Measurements from ENCODE around the gene ATP5PO.
"Not testable (repeated sequence)": the region's sequence is repeated elsewhere in the genome, so short reads cannot be mapped to it uniquely, and the experiment has no call there.

Gene ATP5PO

GRCh38 chr21:33940164-33940880 is 24.7 kb upstream of the ATP5PO start:
- no peak for DNase-seq

GRCh38 chr21:33939226-33939625 is 23.6 kb upstream of the ATP5PO start:
- DNase-seq: no peak

- no peak for DNase-seq
Observed at GRCh38 chr21:33938381-33938780, 22.8 kb upstream of the ATP5PO start.

- no peak for DNase-seq
Observed at GRCh38 chr21:33937931-33938339, 22.3 kb upstream of the ATP5PO start.

GRCh38 chr21:33937146-33937545 is 21.5 kb upstream of the ATP5PO start:
- DNase-seq: no peak

- no peak for DNase-seq
Observed at GRCh38 chr21:33936301-33937038, 20.9 kb upstream of the ATP5PO start.

GRCh38 chr21:33932731-33933130 is 17.1 kb upstream of the ATP5PO start:
- no peak for DNase-seq

- DNase-seq: no peak
Observed at GRCh38 chr21:33931799-33932390, 16.3 kb upstream of the ATP5PO start.

GRCh38 chr21:33931052-33931798 is 15.6 kb upstream of the ATP5PO start:
- DNase-seq: peak; percentile 59

- DNase-seq: not testable (repeated sequence)
Observed at GRCh38 chr21:33926248-33926647, 10.6 kb upstream of the ATP5PO start.

GRCh38 chr21:33924766-33925100 is 9.1 kb upstream of the ATP5PO start:
- peak; percentile 27 for DNase-seq

- peak; percentile 91 for DNase-seq
Observed at GRCh38 chr21:33924079-33924765, 8.6 kb upstream of the ATP5PO start.

- DNase-seq: no peak
Observed at GRCh38 chr21:33917421-33917820, 1.8 kb upstream of the ATP5PO start.

- DNase-seq: no peak
Observed at GRCh38 chr21:33916200-33916567, 580 bp upstream of the ATP5PO start.

- DNase-seq: no peak
Observed at GRCh38 chr21:33914188-33914587, 1.4 kb downstream of the ATP5PO start.

GRCh38 chr21:33909756-33910155 is 5.8 kb downstream of the ATP5PO start:
- no peak for DNase-seq

GRCh38 chr21:33908760-33909159 is 6.8 kb downstream of the ATP5PO start:
- no peak for DNase-seq

GRCh38 chr21:33904041-33904440 is 11.6 kb downstream of the ATP5PO start:
- DNase-seq: no peak

- no peak for DNase-seq
Observed at GRCh38 chr21:33902349-33902748, 13.3 kb downstream of the ATP5PO start.

GRCh38 chr21:33901412-33902288 is 14.0 kb downstream of the ATP5PO start:
- DNase-seq: peak; percentile 78

- no peak for DNase-seq
Observed at GRCh38 chr21:33899199-33899598, 16.4 kb downstream of the ATP5PO start.

- no peak for DNase-seq
Observed at GRCh38 chr21:33898586-33898985, 17.0 kb downstream of the ATP5PO start.

Data from NCI-H82 (cell line).